HG03571 (cell line): ENCODE data around the gene SCN1A.
"Not testable (repeated sequence)": the region's sequence is repeated elsewhere in the genome, so short reads cannot be mapped to it uniquely, and the experiment has no call there.

ENCODE experiments used
- ATAC-seq: cut with Tn5 transposase; IDR thresholded peaks from one replicate; pipeline ENCODE4 v1.9.1; 2021; ENCODE audit not compliant: unreplicated experiment

The SCN1A gene

DNA sequence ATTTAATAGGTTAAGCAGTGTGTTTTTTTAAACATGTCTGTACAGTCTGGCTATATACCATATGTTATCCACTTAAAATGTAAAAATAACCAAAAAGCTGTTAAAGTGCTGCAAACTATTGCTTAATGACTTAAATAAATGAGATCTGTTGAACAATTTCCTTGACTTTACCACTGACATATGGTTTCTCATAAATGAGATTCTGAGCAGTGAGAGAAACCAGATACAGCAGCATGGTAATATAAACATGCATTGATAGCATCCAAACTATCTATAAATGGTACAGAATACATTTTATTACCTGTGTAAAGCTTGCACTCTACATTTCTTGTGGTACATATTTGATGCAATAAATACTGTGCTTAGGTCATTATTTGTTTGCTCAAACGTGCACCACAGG, 138.0 kb downstream of the SCN1A start:
- ATAC-seq: no peak

DNA sequence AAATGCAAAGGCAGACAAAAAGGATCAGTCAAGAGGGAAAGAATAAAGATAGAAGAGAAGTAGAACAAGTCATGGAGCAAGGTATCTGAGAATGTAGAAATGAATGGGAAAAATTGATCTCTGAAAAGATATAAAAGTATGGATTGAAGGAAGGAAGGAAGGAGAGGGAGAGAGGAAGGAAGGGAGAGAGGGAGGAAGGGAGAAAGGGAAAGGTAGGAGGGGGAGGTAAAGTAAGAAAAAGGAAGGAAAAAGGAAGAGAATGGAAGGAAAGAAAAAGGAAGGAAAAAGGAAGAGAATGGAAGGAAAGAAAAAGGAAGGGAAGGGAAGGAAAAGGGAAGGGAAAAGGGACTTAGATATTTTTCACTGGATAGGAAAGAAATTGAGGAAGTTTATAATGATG, 142.7 kb downstream of the SCN1A start:
- ATAC-seq: no peak

DNA sequence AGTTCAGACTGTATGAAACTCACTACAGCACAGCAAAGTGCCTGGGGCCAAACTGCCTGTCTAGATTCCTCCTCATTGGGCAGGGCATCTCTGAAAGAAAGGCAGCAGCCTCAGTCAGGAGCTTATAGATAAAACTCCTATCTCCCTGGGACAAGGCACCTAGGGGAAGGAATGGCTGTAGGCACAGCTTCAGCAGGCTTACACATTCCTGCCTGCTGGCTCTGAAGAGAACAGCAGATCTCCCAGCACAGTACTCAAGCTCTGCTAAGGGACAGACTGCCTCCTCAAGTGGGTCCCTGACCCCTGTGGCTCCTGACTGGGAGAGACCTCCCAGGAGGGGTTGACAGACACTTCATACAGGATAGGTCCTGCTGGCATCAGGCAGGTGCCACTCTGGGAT, 155.7 kb downstream of the SCN1A start:
- not testable (repeated sequence) for ATAC-seq

DNA sequence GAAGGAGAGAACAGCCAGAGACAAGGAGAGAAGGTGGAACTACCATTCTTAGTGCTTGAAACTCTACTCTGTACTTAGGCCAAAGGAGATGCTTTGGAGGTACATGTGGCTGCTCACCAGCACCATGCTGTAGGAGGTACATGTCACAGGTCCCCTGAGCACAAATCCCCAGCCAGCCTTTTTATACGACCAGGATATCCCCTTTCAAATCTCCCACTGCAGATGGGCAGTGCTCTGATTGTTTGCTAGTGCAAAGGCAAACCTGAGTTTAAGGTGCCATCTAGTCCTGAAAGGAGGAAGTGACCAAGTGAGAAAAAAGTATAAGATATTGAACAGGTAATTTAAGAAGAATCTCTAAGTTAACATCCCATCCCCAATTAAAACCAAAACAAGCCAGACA, 157.2 kb downstream of the SCN1A start:
- ATAC-seq: no peak

DNA sequence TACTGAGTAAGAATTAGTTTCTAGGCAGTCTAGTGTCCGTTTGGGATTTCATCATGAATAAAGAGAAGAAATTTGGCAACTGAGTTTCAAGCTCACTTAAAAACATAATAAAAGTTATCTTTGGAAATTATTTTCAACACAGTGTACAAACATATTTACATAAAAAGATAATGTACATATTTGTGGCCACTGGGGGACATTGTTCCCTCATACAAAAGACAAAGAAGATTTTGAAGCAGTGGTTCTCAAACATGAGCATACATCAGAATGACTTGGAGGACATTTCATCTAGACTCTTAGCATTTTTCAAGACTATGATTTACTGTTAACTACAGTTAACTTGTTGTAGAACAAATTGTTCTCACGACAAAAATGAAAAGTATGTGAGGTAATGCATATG, 158.6 kb downstream of the SCN1A start:
- no peak for ATAC-seq

DNA sequence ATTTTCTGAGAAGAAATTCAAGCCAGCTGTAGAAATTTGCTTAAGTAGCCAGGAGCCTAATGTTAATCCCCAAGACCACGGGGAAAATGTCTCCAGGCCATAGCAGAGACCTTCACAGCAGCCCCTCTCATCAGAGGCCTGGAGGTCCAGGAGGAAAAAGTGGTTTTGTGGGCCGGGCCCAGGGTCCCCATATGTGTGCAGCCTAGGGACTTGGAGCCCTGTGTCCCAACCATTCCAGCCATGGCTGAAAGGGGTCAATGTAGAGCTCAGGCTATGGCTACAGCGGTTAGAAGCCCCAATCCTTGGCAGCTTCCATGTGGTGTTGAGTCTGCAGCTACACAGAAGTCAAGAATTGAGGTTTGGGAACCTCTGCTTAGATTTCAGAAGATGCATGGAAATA, 160.1 kb downstream of the SCN1A start:
- no peak for ATAC-seq

DNA sequence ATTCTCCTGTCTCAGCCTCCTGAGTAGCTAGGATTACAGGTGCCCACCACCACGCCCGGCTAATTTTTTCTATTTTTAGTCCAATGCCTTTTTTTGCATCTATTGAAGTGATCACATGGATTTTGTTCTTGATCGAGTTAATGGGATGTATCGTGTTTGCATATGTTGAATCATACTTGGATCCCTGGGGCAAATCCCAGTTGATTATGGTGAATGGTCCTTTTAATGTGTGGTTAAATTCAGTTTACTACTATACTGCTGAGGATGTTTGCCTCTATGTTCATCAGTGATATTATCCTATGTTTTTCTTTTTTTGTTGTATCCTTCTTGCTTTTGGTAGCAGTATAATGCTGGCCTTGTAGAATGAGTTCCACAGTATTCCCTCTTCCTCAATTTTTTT, 166.0 kb downstream of the SCN1A start:
- no peak for ATAC-seq

DNA sequence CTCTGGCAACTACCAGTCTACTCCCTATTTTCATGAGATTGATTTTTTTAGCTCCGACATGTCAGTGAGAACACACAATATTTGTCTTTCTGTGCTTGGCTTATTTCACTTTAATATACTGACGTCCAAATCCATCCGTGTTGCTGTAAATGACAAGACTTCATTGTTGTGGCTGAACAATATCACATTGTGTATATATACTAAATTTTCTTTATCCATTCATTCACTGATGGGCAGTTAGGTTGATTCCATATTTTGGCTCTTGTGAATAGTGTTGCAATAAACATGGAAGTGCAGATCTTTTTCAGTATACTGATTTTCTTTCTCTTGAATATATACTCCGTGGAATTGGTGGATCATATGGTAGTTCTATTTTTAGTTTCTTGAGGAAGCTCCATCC, 168.4 kb downstream of the SCN1A start:
- no peak for ATAC-seq

DNA sequence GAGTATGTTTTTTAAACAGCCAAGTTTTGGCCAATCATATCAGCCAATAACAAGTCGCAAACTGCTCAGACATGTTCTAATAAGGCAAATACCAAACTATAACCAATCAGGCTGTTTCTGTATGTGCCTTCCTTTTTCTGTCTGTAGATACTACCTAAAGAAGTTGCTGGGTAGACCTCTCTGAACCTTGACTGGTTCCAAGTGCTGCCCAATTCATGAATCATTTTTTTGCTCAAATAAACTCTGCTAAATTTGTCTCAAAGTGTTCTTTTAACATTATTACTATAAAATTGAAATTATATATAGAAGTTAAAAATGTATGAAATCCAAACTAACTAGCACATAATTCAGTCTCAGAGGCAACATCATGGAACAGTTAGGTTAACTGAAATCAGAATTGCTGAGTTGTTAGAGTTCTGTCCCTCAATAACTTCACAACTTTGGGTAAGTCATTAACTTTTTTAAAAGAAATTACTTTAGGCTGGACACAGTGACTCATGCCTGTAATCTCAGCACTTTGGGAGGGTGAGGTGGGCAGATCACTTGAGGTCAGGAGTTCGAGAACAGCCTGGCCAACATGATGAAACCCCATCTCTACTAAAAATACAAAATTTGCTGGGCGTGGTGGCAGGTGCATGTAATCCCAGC, 169.4 kb downstream of the SCN1A start:
- no peak for ATAC-seq

DNA sequence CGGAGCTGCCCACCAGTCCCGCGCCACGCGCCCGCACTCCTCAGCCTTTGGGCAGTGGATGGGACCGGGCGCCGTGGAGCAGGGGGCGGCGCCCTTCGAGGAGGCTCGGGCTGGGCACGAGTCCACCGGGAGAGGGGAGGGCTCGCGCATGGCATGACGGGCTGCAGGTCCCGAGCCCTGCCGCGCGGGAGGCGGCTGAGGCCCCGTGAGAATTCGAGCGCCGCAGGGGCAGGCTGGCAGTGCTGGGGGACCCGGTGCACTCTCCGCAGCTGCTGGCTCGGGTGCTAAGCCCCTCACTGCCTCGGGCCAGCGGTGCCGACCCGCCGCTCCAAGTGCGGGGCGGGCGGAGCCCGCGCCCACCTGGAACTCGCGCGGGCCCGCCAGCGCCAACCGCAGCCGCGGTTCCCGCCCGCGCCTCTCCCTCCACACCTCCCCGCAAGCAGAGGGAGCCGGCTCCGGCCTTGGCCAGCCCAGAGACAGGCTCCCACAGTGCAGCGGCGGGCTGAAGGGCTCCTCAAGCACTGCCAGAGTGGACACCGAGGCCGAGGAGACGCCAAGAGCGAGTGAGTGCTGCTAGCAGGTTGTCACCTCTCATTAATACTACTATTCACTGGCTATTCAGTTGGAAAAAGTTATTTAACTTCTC, 170.7 kb downstream of the SCN1A start:
- ATAC-seq: no peak

DNA sequence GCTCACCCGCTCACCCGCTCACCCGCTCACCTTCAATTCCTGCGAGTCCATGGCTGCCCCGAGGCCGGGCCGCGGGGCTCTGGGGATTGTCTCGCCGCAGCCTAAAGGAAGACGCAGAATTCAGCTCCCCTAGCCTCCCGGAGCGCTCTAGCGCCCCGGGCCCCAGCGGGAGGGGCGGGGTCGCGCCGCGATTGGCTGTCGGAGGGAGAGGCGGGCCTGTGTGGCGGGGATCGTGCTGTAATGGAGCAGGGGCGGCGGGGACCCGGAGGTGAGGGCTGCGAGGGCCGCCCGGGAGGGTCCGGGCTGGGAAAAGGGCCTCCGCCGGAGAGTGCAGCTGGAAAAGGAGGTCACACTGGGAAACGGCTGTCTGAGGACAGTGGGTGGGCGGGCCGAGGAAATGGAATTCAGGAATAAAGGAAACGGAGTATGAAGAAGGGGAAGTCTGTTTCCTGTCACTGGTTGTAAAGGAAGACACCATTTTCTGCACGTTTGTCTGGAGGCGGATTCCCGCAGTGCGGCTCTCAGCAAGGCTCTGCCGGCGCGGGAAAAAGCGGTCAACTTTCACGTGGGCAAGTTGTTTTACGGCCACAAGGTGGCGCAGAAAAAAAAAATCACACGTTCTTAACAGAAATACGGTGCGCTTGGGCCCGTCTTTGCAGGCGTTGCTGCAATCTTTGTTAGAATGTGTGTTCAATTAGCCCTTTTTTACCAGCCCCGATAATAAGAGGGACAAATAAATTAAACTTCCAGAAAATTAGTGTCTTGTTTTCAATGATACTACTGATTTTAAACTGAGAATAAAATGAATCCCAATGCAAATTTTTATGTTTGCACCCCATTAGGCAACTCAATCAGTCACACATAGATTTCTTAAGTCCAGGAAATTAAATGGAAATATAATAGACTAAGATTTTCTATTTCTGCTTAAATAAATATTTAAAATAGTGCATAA, 173.9 kb downstream of the SCN1A start, which contains the start of gene TTC21B:
TTC21B (minus strand) TSS at position 122 of the 952 bp plus-strand sequence; CDS start at position 51, 71 bp downstream.
- ATAC-seq: peak; percentile 97

DNA sequence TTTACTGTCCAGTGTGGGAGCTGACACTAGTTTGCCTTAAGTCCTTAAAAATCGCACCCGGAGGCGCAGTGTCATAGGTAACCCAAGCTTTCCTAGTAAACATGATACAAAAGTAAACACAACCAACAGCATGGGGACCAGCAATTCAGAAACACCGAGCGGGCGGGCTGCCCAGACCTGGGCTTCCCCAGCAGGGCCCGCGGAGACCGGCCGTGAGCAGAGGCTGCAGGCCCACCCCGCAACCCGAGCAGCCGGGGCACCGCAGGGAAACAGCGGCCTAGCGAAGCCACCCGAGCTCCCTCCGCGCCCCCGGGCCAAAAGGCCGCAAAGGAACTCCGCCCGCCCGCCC, 174.5 kb downstream of the SCN1A start:
- peak; percentile 32 for ATAC-seq

DNA sequence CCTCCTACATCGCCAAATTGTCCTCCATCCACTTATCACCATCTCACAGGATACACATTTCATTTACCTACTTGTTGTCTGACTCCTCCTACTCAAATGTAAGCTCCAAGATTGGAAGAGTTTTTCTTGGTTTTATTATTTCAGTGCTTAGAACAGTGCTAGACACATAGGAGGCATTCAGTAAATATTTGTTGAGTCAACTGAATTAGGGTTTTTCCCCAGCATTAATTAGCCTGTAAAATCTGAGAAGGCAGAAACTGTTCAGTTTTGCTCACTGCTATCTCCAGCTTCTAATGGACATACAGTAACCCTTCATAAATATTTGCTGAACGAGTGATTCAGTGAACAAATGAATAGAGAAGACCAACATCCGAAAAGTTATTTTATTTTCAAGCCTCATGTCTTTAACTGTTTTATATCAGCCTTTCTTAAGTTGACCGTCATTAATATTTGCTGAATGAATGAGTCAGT, 175.0 kb downstream of the SCN1A start:
- no peak for ATAC-seq

DNA sequence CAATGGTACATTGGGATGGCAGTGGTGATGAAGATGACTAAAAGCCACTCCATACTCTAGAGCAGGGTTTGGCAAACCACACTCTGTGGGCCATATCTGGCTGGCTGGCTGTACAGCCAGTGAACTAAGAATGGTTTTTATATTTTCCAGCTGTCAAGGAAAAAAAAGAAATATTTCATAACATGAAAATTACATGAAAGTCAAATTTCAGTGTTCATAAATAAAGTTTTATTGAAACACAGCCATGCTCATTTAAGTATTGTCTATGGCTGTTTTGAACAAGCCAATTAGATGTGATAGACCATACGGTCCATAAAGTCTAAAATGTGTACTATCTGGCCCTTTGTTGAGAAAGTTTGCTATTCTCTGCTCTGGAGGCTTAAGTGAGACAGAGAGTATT, 175.7 kb downstream of the SCN1A start:
- no peak for ATAC-seq

DNA sequence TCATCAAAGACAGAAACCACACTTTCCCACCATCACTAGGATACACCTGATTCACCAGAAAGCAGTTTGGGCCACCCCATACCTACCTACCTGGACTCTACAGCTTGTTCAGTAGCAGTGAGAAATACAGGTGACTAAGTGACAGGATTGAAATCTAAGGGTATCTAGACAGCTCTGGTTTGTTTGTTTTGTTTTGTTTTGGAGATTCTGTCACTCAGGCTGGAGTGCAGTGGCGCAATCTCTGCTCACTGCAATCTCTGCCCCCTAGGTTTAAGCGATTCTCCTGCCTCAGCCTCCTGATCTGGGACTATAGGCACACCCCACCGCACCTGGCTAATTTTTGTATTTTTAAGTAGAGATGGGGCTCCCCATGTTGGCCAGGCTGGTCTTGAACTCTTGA, 177.4 kb downstream of the SCN1A start:
- no peak for ATAC-seq

DNA sequence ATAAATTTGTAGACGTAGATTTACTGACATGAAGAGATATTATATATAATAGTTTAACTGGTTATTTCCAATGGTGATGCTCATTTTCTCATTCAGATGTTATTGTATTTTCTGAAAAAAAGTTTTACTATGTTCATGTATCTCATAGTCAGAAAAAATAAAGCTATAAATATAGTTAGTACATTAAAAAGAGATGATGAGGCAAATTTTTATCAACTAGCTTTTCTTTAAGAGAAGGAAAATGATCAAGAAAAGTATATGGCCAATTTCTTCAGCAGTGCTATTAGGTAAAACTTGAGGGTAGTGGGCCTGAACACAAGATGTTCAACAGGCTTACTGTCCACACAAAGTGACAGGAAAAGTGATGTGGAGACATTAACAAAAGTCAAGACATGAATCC, 186.0 kb downstream of the SCN1A start:
- ATAC-seq: no peak

DNA sequence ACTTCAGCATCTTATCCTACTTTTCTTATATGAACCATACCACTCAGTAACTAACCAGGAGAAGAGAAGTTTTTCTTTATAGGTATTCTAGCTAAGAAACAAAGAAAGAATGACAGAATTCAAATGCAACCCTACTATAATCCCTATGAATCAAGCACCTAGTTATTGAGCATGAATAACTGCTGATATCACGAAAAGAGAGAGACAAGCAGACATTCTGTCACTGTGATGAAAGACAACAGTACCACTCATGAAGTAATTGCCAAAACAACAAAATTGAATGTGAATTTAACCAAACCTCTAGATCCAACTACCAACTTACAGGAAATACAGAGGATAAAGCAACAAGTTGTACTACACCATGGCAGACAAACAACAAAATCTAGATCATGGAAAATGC, 189.6 kb downstream of the SCN1A start:
- ATAC-seq: no peak
